ENCODE measurements around the gene TJP1.

TJP1 gene

DNA sequence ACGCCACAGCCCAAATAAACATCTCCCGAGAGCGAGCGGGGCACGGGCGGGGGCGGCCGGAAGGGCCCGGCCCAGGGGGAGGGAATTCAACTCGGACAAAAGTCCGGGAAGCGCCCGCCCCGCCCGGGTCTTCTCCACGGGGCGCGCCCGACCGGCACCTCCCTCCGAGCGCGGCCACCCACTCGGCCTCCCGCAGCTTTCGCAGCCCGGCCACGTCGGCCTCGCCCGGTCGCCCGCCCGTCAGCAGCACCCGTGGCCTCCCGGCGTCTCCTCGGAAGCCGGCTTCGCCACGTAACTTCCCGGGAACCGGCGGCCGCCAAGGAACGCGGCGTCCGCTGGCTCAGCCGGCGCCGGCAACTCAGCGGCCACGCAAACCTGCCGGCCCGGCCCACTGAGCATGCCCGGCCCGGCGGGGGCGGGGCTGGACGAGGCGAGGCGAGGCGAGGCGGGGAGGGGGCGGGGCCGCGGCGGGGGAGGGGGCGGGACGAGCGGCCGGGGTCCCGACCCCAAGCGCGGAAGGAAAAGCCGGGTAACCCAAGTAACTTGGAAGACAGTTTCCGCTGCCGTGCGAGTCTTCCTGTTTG, at the start of gene TJP1:
TJP1 (minus strand) TSS at position 369 of the 584 bp plus-strand sequence. CDS start 440 bp downstream, outside the sequence.
- peak; percentile 56 for DNase-seq (ENCODE audit: low read depth)

DNA sequence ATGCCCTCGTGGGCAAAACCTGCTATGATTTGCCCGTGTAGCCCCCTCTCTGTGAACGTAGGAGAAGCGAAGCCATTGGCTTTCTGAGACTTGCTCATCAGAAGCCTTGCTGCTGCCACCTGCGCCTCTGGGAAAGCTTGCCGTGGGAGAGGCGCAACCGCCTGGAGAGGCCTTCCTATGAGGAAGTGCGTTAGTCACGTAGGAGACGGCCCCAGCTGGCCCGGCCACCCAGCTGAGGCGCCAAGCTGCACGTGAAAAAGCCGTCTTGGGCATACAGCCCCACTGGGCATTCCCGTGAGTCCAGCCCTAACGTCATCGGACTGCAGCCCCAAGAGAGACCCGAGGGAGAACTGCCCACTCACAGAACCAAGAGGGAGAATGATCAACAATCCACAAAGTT, 49.1 kb upstream of the TJP1 start:
- no peak for DNase-seq (ENCODE audit: low read depth)

DNA sequence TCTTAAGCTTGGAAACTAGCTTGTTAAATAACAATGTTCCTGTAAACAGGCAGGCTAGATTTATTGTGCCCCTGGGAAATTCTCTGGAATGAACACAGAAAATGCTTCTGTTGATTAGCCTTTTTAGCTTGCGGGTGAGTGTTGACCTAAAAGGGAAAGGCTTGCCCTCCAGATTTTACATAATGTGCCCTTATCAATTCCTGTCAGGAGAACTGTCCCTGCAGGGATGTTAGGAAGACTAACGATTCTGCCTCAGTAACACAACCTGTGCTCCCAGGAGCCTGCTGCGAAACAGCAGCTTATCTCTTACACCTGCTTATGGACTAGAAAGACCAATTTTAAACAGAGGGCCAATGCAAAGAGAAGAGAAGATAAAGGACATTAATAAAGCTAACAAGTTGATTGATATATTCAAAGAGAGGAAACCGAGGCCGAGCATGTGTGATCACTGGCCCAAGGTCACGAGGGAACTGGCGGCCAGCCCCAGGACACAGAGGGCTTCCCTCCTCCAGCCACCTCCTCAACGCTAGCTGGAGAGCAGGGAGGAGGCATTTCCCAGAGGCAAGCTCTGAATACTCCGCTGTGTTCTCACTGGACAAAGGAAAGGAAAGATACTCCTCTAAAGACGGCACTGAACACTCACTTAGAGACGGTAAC, 48.4 kb upstream of the TJP1 start:
- no peak for DNase-seq (ENCODE audit: low read depth)

DNA sequence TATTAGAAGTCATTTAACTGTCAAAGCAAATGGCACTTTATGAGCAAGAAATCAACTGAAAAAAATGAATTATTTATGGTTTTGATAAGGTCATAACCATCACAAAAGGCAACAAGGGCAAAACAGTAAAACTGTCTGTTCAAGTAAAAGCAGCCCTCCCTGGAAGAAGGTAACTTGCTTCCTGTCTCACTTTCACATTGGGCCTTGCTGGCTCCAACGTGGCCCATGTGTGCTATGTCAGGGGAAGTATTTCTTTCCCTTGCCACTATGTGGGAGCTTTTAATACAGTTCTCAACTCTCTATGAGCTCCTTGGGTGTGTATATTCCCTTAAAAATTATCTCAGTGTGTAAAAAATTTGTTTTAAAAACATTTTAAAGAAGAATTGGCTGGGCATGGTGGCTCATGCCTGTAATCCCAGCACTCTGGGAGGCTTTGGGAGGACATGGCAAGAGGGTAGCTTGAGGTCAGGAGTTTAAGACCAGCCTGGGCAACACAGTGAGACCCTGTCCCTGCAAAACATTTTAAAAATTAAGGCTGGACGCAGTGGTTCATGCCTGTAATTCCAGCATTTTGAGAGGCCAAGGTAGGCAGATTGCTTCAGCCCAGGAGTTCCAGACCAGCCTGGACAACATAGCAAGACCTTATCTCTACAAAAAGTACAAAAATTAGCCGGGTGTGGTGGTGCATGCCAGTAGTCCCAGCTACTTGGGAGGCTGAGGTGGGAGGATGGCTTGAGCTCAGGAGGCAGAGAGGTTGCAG, 45.2 kb upstream of the TJP1 start:
- no peak for DNase-seq (ENCODE audit: low read depth)

DNA sequence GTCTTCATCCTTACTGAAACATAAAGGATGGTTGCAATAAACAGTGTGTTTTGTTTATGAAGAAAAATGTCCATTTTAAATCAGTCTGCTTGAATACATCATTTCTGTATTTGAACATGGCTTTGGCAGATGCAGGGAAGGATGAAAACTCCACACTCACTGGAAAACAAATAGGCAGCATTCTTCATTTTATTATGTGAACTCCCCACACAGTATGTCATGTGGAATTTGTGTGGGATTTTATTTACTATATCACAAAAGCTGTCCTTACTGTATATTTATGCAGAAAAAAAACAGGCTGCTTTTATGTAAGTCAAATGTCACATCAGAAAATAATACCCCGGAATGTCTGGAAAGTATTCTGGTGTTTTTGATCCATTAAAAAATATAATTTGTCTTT, 44.1 kb upstream of the TJP1 start:
- no peak for DNase-seq (ENCODE audit: low read depth)

DNA sequence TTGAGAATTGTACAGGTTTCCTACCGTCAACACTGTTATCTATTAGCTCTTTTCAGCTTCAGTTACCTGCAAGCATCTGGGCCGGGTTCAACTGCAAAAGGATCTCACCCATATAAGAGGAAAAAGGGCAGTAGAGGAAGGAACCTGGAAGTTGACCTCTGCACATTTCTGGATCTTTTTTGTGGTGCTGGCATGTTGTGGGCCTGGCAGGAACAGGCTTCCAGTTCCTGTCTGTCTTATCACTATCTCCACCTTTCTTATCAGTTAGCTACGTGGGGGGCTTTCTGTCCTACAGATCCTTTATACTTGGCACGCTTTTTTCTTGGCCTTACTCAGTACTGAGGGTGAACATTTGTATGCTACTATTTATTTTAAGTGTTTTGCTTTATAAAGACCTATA, 42.2 kb upstream of the TJP1 start:
- no peak for DNase-seq (ENCODE audit: low read depth)

DNA sequence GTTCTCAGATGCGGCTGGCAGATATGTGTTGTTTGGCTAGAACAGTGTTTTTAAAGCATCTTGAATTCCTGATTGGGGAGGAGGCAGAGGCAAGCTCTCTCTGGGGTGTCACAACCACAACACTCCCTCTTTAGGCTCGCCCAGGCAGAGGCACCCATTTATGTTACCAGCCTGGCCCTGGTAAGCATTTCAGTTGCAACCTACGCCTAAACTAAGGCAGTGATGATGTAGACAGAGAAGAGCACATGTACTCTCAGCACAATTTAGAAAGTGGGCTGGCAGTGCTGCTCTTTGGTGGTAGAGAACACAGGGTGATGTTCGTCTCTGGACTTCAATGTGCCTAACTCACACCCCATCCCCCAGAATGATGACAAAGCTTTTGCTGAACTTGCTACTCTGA, 41.2 kb upstream of the TJP1 start:
- no peak for DNase-seq (ENCODE audit: low read depth)

DNA sequence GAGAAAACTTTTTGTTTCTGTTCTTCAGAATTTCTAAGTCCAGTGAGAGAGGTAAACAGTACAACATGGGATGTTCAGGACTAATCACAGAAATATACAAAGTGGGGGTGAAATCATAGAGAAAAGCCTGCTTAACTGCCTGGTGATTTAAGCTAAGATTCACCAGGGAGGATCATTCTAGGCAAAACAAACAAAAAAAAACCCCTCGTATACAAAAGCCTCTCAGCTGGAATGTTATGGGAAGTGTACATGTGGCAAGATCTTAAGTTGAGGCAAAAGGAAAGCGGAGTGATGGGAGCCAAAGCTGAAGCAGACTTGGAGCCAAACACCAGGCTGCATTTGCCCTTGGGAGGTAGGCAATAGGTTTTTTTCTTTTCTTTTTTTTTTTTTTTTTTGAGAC, 40.0 kb upstream of the TJP1 start:
- no peak for DNase-seq (ENCODE audit: low read depth)

DNA sequence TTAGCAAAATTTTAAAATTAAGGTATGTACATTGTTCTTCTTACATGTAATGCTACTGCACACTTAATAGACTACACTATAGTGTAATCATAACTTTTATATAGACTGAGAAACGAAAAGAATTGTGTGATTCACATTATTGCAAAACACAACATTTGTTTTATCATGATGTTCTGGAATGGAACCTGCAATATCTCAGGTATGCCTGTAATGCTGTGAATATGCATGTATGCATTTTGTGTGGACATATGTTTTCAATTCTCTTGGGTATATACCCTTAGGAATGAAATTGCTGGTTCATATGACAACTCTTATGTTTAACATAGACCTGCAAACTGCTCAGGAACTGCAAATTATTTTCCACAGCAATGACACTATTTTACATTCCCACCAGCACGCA, 38.6 kb upstream of the TJP1 start:
- DNase-seq (ENCODE audit: low read depth): no peak

DNA sequence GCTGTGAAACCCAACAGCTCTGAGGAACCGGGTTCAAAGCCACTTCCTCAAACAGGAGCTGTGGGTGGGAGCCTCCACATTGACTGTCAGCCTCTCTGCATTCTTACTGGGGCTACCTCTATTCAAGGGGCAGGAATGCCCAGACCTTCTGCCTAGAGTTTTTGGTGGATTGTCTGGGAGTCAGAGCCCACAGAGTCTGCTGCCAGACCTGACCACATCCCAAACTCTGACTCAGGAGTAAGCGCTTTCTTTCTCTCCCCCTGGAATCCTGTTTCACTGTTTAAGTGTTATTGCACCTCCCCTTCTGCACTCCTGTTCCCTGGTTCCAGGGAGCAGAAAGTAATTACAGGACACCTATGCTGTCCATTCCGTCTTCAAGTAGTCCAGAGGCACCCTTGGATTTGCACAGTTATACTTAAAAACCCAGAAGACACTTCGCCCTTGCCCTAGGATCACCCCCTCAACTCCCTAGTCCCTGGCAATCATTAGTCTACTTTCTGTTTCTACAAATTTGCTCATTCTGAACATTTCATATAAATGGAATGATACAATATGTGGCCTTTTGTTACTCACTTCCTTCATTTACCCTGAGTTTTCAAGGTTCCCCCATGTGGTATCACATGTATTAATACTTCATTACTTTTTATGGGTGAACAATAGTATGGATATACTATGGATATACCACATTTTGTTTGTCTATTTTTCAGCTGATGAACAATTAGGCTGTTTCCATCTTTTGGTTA, 37.9 kb upstream of the TJP1 start:
- DNase-seq (ENCODE audit: low read depth): peak; percentile 23

DNA sequence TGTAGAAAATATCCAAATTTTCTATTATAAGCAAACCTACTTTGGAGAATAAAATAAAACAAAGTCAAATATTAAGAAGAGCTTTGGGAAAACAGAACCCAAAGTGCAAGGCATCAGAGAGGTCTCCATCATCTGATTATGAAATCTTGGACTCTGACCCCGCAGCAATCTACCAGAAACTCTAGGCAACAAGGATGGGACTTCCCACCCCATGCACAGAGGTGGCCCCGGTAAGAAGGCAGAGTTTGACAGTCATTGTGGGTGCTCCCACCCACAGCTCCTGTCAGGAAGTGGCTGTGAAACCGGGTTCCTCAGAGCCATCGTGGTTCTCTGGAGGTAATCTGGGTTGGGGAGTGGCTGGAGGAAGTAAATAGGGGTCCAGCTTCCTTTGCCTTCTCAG, 37.0 kb upstream of the TJP1 start:
- no peak for DNase-seq (ENCODE audit: low read depth)

DNA sequence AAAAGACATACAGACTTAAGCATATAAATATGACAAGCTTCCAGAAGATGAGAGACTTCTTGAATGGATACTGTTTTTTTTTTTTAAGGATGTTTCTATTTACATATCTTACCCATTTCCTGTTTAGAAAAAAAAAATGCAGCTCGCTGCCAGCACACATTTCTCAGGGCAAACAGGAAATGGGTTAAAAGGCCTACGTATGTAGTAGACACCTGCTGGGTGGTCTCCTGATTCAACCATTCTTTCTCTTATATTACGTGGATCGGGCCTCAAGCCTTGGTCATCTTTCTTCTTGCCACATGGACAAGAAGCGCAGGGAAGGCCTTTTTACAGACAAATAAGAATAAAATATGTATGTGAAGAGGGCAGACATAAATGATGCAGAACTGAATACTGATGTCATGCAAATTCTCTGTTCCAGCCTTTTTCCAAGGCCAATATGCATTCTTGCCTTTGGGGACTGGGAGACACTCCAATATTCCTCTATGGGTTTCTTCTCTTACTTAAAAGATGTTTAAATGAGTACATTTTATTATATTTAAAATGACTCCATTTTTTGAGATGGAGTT, 35.0 kb upstream of the TJP1 start:
- no peak for DNase-seq (ENCODE audit: low read depth)

DNA sequence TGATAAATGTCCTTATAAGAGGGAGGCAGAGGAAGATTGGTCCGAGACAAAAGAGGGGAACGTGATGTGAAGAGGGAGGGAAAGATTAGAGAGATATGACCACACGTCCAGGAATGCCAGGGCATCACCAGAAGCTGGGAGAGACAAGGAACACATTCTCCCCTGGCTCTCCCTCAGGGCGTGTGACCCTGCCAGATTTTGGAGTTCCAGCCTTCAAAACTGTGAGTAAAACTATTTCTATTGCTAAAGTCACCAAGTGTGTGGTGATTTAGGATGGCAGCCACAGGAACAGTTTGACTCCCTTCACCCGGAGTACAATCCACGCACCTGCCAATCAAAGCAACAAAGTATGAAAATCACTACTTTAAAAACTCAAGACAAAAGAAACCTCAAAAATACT, 32.1 kb upstream of the TJP1 start:
- no peak for DNase-seq (ENCODE audit: low read depth)

DNA sequence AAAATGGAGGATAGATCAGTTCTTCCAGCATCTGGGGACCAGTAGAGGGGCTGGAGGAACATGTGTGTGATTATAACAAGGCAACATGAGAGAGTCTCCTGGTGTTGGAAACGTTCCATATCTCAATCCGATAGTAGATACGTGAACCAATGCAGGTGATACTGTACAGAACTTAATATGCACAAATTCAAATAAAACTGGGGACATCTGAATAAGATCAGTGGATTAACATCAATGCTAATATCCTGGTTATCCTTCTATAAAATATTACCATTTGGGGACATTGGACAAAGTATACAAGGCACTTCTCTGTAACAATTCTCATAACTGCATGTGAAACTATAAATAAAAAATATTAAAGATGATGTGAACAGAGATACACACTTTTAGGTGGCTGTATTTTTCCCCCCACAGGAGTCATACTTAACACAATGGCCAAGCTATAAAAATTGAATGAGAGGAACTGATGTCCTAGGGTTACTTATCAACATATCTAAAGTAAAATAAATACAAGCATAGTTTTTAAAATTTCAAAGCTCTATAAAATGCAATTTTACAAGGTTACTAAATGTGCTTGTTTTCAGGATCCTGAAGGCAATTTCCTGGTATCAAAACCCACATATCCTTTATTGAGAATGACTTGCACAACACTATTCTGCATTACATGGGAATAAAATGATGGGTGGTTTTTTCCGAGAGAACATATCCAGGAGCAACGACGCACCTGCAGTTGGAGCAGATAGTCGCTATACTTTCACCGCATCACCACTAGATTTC, 31.1 kb upstream of the TJP1 start:
- no peak for DNase-seq (ENCODE audit: low read depth)

DNA sequence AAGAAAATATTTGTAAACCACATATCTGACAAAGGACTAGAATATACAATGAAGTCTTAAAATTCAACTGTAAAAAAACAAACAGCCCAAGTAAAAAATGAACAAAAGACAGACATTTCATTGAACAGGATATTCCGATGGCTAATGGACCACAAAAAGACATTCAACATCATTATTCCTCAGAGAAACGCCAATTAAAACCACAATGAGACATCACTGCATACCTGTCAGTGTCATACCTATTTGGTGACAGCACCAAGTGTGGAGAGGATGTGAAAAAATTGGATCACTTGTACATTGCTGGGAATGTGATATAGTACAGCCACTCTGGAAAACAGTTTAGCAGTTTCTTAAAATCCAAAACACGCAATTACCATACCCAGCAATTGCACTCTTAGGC, 29.9 kb upstream of the TJP1 start:
- DNase-seq (ENCODE audit: low read depth): no peak

DNA sequence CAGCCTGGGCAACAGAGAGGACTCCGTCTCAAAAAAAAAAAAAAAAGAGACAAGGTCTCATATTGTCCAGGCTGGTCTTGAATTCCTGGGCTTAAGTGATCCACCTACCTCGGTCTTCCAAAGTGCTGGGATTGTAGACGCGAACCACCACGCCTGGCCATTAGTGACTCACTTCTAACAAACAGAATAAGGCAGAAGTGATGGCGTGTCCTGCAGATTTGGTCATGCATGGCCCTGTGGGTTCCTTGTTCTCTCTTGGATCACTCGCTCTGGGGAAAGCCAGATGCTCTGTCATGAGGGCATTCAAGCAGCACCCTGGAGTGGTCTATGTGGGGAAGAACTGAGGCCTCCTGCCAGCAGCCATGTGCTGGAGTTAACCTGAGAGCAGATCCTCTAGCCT, 27.4 kb upstream of the TJP1 start:
- DNase-seq (ENCODE audit: low read depth): no peak

DNA sequence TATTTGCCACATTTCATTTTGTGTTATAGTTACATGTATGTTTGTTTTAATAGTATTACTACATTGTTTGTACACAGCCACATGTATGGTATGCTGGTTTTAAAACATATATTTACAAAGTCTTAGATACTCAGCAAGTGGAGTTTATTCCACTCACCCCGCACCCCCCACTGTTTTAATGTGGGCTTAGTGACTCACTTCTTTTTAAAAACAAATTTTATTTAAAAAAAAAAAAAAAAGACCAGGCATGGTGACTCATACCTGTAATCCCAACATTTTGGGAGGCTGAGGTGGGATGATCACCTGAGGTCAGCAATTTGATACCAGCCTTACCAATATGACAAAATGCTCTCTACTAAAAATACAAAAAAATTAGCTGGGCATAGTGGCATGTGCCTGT, 26.9 kb upstream of the TJP1 start:
- no peak for DNase-seq (ENCODE audit: low read depth)

DNA sequence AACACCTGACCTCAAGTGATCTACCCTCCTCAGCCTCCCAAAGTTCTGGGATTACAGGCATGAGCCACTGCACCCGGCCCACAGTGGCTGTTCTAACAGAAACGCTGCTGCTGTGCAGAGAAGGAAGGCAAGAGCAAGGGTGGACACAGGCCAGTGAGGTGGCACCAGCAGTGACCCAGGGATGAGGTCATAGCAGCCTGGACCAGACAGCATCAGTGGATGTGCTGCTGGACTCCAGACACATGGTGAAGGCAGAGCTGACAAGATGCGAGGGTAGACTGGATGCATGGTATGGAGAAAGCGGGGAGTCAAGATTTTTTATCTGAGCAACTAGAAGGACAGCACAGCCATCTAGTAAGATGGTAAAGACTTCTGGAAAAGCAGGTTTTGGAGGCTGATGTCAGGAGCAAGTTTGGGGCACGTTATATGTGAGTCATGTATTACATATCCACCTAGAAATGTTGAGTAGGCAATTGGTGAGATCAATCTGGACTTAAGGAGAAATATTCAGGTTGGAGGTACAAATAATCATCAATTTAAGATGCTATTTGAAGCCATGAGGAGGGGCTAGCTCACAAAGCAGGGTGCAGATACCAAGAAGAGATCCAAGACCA, 22.1 kb upstream of the TJP1 start:
- no peak for DNase-seq (ENCODE audit: low read depth)

DNA sequence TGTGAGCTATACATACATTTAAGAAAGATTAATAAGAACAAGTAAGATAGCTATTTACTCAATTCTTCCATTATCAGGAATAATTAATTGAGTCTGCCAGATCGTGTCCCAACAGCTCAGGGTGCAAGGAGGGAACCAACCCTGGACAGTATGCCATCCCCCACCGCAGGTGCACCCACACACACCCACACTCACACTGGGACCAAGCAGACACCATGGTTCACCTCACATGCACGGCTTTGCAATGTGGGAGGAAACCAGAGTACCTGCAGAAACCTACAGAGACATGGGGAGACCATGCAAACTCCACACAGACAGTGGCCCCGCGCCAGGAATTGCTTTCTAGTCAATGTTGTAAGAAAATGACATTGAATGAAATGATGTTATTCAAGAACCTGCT, 20.0 kb upstream of the TJP1 start:
- no peak for DNase-seq (ENCODE audit: low read depth)

DNA sequence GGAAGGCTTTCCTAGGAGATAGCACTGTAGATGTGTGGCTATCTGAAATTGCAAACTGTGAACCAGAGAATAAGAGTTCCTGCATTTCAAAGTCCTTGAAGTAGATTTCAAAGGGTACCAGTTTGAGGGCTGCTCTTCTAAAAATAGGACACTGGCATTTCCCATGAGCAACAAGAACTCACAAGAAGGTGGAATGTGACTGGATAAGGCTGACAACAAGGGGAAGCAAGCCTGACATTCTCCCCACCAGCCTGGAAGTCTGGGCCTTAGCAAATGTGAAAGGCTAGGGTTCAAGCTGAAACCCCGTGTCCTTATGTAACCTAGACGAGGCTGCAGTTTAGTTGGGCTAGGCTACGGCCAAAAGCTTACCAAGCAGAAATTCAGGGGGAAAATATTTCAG, 18.7 kb upstream of the TJP1 start:
- no peak for DNase-seq (ENCODE audit: low read depth)

DNA sequence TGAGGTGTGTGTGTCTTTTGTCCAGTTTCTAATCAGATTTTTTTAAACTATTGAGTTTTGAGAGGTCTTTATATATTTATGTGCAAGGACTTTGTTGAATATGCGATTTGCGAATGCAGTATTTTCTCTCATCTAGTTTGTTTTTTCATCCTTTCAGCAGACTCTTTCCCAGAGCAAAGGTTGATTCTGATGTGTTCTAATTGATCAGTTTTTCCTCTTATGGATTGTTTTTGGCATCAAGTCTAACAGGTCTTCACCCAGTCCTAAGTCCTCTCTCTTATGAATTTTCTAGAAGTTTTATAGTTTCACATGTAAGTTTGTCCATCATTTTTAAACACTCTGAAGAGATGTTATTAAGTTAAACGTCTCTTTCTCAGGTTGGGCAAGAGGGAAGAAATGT, 17.8 kb upstream of the TJP1 start:
- no peak for DNase-seq (ENCODE audit: low read depth)
